Activated CD8-positive, alpha-beta memory T cell treated with anti-CD3 and anti-CD28 coated beads for 24 hours (primary cell): ENCODE measurements around the gene CSNK1G1.

ENCODE experiments used
- DNase-seq: peaks from one replicate; pipeline ENCODE4 v3.0.0-alpha.2; 2020

The CSNK1G1 gene

DNA sequence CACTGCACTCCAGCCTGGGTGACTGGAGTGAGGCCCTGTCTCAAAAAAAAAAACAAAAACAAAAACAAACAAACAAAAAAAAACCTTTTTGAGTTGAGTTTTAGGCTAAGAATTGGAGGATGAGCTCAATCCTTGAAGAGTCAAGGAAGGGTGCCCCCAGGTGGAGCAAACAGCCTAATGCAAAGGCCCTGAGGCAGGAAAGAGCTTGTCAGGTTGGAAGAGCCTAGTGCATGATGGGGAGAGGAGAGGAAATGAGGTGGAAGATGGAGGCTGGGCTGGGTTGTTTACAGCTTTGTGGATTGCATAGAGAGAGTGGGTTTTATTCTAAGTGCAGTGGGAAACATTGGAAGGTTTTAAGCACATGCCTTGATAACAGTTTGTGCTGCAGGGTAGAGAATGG is 206.5 kb downstream of the CSNK1G1 start:
- no peak for DNase-seq

GRCh38 chr15:64148581-64148980 is 207.4 kb downstream of the CSNK1G1 start:
- no peak for DNase-seq

GRCh38 chr15:64148168-64148567 is 207.8 kb downstream of the CSNK1G1 start:
- no peak for DNase-seq

- peak; percentile 21 for DNase-seq
Measured at GRCh38 chr15:64146885-64147681, 208.9 kb downstream of the CSNK1G1 start.

GRCh38 chr15:64146520-64146884 is 209.5 kb downstream of the CSNK1G1 start:
- no peak for DNase-seq

DNA sequence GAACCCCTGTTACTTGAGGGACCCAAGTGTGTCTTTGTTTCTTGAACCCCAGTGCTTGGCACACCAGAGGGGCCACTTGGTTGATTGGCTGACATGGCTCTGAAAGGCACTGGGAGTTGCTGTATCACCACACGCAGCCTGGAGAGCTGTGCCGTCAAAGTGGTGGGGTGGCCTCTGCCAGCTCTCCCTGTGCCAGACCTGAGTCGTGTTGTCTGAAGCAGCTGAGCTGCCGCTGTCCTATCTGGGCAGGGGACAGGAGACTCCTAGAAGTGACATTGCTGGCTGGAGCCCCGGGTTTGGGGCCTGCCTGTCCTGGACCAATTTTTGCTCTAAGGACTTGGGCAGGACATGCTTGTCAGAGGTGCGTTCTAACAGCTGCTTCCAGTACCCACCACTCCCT is 209.9 kb downstream of the CSNK1G1 start:
- peak; percentile 53 for DNase-seq

- DNase-seq, result no peak
Measured at GRCh38 chr15:64144565-64145281, 211.2 kb downstream of the CSNK1G1 start.

- no peak for DNase-seq
Measured at GRCh38 chr15:64144192-64144564, 211.8 kb downstream of the CSNK1G1 start.

- no peak for DNase-seq
Measured at GRCh38 chr15:64143276-64143675, 212.7 kb downstream of the CSNK1G1 start.

GRCh38 chr15:64141798-64142512 is 214.0 kb downstream of the CSNK1G1 start:
- DNase-seq, result no peak

- no peak for DNase-seq
Measured at GRCh38 chr15:64138331-64138941, 217.5 kb downstream of the CSNK1G1 start.

- no peak for DNase-seq
Measured at GRCh38 chr15:64137226-64137833, 218.6 kb downstream of the CSNK1G1 start.

- no peak for DNase-seq
Measured at GRCh38 chr15:64136347-64136746, 219.6 kb downstream of the CSNK1G1 start.

- no peak for DNase-seq
Measured at GRCh38 chr15:64134345-64134829, 221.6 kb downstream of the CSNK1G1 start.

DNA sequence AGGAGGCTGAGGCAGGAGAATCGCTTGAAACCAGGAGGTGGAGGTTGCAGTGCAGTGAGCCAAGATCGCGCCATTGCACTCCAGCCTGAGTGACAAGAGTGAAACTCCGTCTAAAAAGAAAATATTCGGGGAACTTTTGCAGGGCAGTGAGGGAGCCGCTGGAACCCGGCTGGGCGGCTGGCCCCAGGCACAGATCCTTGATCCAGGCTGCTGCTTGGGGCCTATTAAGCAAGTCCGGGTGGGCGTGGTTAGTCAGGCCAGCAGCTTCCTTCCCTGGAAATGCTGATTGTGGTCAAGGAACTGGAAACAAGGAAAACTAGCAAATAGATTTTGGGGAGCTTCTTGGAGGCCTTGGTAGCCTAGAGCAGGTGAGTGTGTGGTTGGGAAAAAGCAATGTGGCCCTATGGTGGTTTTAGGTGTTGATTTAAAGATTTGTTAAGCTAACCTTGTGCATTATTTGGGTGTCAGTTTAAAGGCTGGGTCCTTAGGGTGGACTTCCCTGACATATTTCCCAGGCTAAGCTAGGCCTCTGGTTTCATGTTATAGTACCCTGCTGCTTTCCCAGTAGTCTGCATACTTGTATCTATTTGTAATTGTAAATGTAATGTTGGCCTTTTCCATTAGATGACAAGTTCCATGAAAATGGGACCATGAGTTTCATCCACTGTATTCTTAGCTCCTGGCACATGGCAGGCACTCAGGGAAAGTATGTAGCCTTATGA is 222.2 kb downstream of the CSNK1G1 start:
- no peak for DNase-seq

DNA sequence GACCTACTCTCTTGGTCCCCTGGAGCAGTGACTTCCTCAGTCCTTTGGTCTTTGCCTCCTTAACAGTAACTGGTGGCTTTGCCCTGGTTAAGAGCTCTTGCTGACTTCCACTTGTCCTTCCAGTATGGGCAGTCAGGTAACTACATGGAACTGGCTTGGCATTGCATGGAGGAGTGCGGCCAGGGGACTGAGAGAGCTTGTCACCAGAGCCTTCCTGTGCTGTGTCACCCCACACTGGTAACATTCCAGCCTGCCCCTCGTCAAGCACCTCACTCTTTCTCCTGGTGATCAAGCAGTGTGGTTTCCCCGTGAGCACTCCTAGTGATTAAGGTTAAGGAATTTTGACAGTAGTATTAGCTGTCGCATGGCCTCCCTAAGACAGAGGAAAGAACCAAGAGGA is 223.8 kb downstream of the CSNK1G1 start:
- no peak for DNase-seq

- DNase-seq, result no peak
Measured at GRCh38 chr15:64131547-64131946, 224.4 kb downstream of the CSNK1G1 start.

- DNase-seq, result no peak
Measured at GRCh38 chr15:64130159-64130558, 225.8 kb downstream of the CSNK1G1 start.

DNA sequence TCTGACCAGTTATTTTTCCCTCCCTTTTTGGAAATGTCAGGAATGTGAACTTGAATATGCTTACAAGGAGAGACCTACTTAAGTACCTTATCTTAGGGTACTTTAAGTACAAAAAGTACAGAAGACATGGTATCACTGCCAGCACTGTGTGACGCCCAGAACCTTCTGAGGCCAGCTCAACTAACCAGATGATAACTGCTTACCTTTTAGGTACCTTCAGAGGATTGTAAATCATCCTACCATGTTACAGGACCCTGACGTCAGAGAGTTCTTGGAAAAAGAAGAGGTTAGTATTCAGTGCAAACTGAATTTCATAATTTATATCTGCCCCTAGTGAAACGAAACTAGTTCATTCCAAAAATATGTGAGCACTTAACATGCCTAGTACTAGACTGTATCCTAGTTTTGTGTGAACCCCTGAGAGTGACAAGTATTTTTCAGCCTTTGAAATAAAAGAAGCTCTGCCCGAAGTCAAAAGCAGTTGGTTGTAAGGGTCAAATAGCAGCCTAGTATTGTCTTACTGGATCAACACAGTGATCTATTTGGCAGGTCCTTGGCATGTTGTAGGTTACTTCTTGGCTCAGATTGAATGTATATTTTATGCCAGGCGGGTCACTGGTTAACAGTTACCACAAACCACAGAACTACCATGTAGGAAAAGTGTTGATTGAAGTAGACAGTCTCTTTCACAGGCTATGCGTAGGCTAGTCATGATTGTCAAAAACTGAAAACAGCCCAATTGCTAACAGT is 228.3 kb downstream of the CSNK1G1 start:
- no peak for DNase-seq

DNA sequence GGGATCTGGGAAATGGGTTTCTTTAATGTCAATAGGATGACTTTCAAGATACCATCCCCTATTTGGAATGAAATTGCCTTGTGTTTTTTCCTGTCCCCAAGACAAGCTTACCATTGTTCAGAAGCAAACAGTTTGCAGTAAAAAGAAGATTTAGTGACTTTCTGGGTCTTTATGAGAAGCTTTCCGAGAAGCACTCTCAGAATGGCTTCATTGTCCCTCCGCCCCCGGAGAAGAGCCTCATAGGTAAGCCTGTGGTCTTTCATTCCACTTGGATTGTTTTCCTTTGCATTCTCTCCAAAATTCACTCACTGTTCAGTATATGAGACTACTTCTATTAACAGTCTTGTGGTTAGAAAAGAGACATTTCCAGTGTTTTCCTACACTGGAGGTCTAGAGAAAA is 230.0 kb downstream of the CSNK1G1 start:
- DNase-seq, result no peak

GRCh38 chr15:64122936-64123351 is 233.0 kb downstream of the CSNK1G1 start:
- DNase-seq, result no peak
